B cell (primary cell): ENCODE measurements around the gene CERS6. TPM values are rescaled to one million over a fixed set of nuclear protein-coding genes. Genes with fewer than 3 reads are reported as not detected.

ENCODE experiments used
- ATAC-seq: fragments of 200-7000 bp; cut with Tn5 transposase; one replicate; pipeline ENCODE4 v1.10.0; 2021; ENCODE audit warnings: low read depth, mild to moderate bottlenecking, moderate number of reproducible peaks, moderate library complexity
- CTCF ChIA-PET: fragments of 350-600 bp; sonication (Branson Sonifier 250); formaldehyde crosslinking; loops from one replicate; lab custom pipeline; 2021; ENCODE audit warnings: antibody characterized with exemption, inconsistent platforms; lab: Charles Lee
- POLR2A ChIA-PET: fragments of 350-600 bp; sonication (Branson Sonifier 250); formaldehyde crosslinking; loops from one replicate; lab custom pipeline; 2021; ENCODE audit warnings: antibody characterized with exemption; lab: Charles Lee
- DNase-seq: peaks from one replicate; pipeline ENCODE4 v3.0.0; 2013
- H2AFZ ChIP-seq: 2 replicates; pipeline ENCODE4 v1.6.1; 2012; ENCODE audit warnings: mild to moderate bottlenecking, low read depth, low read length; ENCODE audit not compliant: insufficient read depth, poor library complexity, severe bottlenecking
- H3K27ac ChIP-seq, 2 donors: 1 replicate in 1 of 2; 2 replicates in 1 of 2; pipeline ENCODE4 v1.5.1; 2012 to 2013; ENCODE audit warnings: low read length in 2 of 2, mild to moderate bottlenecking in 2 of 2, moderate library complexity in 1 of 2
- H3K27me3 ChIP-seq, 4 experiments: fragments of 200-600 bp in 1 of 4; sonication (generic) in 1 of 4; replicated peaks in 1 of 4; 1 replicate in 2 of 4; 2 replicates in 2 of 4; pipeline versions ENCODE4 v1.6.1 to v1.7.0; 2013 to 2016; ENCODE audit warnings: low read length in 3 of 4, mild to moderate bottlenecking in 2 of 4, mixed read lengths in 1 of 4, moderate library complexity in 1 of 4; ENCODE audit not compliant: insufficient read depth in 4 of 4, control insufficient read depth in 3 of 4; ENCODE audit errors: control extremely low read depth in 1 of 4
- H3K36me3 ChIP-seq, 2 experiments: replicated peaks in 1 of 2; 1 replicate in 1 of 2; 2 replicates in 1 of 2; pipeline versions ENCODE4 v1.6.1 to v1.7.1; 2013; ENCODE audit warnings: low read length in 1 of 2; ENCODE audit not compliant: insufficient read depth in 2 of 2, control insufficient read depth in 1 of 2; ENCODE audit errors: control extremely low read depth in 1 of 2, extremely low read depth in 1 of 2
- H3K4me1 ChIP-seq, 2 donors: fragments of 200-600 bp in 1 of 2; sonication (generic) in 1 of 2; 1 replicate in 1 of 2; 2 replicates in 1 of 2; pipeline versions ENCODE4 v1.5.1 to v1.6.1; 2013 to 2017; ENCODE audit warnings: low read length in 2 of 2; ENCODE audit not compliant: control insufficient read depth in 2 of 2, insufficient read depth in 2 of 2
- H3K4me2 ChIP-seq: replicated peaks from 2 replicates; pipeline ENCODE3; 2012; ENCODE audit warnings: mild to moderate bottlenecking, low read depth, low read length; ENCODE audit not compliant: poor library complexity, severe bottlenecking
- H3K4me3 ChIP-seq, 5 experiments: fragments of 200-600 bp in 1 of 5; sonication (generic) in 1 of 5; 1 replicate in 3 of 5; 2 replicates in 2 of 5; pipeline versions ENCODE4 v1.5.1 to v1.7.0; 2011 to 2016; ENCODE audit warnings: low read length in 4 of 5, mild to moderate bottlenecking in 4 of 5, low read depth in 2 of 5, control low read depth in 1 of 5, moderate library complexity in 1 of 5; ENCODE audit not compliant: insufficient read depth in 1 of 5; ENCODE audit errors: control extremely low read depth in 1 of 5, extremely low read depth in 1 of 5
- H3K79me2 ChIP-seq: fragments of 200-600 bp; sonication (generic); one replicate; pipeline ENCODE4 v1.6.0; 2016; ENCODE audit warnings: low read length; ENCODE audit not compliant: control insufficient read depth, insufficient read depth
- H3K9ac ChIP-seq: fragments of 200-600 bp; sonication (generic); 2 replicates; pipeline ENCODE4 v1.6.1; 2017; ENCODE audit warnings: mild to moderate bottlenecking, low read length, moderate library complexity
- H3K9me3 ChIP-seq, 3 donors: one replicate each; pipeline versions ENCODE4 v1.6.1 to v1.7.1; 2013; ENCODE audit warnings: low read length in 2 of 3; ENCODE audit not compliant: control insufficient read depth in 2 of 3, insufficient read depth in 1 of 3; ENCODE audit errors: control extremely low read depth in 1 of 3
- H4K20me1 ChIP-seq: 2 replicates; pipeline ENCODE4 v1.6.0; 2012; ENCODE audit warnings: mild to moderate bottlenecking, low read length; ENCODE audit not compliant: insufficient read depth, control insufficient read depth, poor library complexity, severe bottlenecking
- H3K27ac Mint-ChIP-seq: one replicate; pipeline ENCODE4 v1.8.0; 2021; ENCODE audit warnings: mixed read lengths
- H3K27me3 Mint-ChIP-seq: one replicate; pipeline ENCODE4 v1.8.0; 2021; ENCODE audit warnings: mixed read lengths
- H3K4me1 Mint-ChIP-seq: one replicate; pipeline ENCODE4 v1.8.0; 2021; ENCODE audit warnings: mixed read lengths
- H3K4me3 Mint-ChIP-seq: one replicate; pipeline ENCODE4 v1.8.0; 2021; ENCODE audit warnings: mixed read lengths
- H3K9me3 Mint-ChIP-seq: one replicate; pipeline ENCODE4 v1.8.0; 2022; ENCODE audit warnings: mixed read lengths; ENCODE audit not compliant: insufficient read depth
- CTCF ChIP-seq: fragments of 200-600 bp; IDR thresholded peaks from one replicate; pipeline ENCODE4 v1.8.0; 2022; ENCODE audit warnings: antibody characterized with exemption, mild to moderate bottlenecking
- EZH2 ChIP-seq: IDR thresholded peaks from 2 replicates; pipeline ENCODE4 v1.6.1; 2012; ENCODE audit warnings: borderline replicate concordance, low read depth, mild to moderate bottlenecking, moderate library complexity, low read length; ENCODE audit not compliant: insufficient read depth, poor library complexity, severe bottlenecking
- WGBS: methylation state at CpG from one replicate; pipeline ENCODE4 v1.1.5; 2013; ENCODE audit warnings: missing lambda C conversion rate; ENCODE audit not compliant: insufficient coverage; 5-methylcytosine and 5-hydroxymethylcytosine counted together
- intact Hi-C: fragments of 100-400 bp; cut with micrococcal nuclease; formaldehyde crosslinking; loops from one replicate; pipeline ENCODE4 v1.10.0; 2022
- polyA plus RNA-seq: library from polyadenylated mRNA; depleted of rRNA; stranded (reverse); fragments of >200 nt; gene quantifications from 2 replicates; pipeline ENCODE4 v1.2.3, GENCODE V29; 2012
- total RNA-seq, 2 donors: library from RNA; stranded (reverse); fragments of 120-200 nt in 1 of 2; gene quantifications; 1 replicate in 1 of 2; 2 replicates in 1 of 2; pipeline versions ENCODE4 v1.2.3 to v1.2.4, GENCODE V29; 2013 to 2022

The CERS6 gene
- total and polyA plus RNA-seq, 2 donors (not counting 1 experiment from before 2014, with no cell fraction given), result 2.2 to 5.5 TPM

GRCh38 chr2:168496906-168497305 is 40.8 kb downstream of the CERS6 start:
- H3K4me1 Mint-ChIP-seq, result peaks cover 9% of the 10 kb centered on the region
- 80% methylated on average over 1 of the region's 2 CpGs for WGBS
- peaks cover 0 to 1% (median 0%) of the 10 kb centered on the region in 3 donors for H3K9me3 ChIP-seq

GRCh38 chr2:168499500-168499899 is 43.4 kb downstream of the CERS6 start:
- no peak overlapping the region for H3K27ac ChIP-seq
- ChIA-PET POLR2A (no interaction called here), CTCF (no interaction called here)
- H3K4me2 ChIP-seq, result no peak overlapping the region
- H3K4me1 ChIP-seq, result no peaks in the 10 kb centered on the region
- Mint-ChIP-seq H3K9me3 (peaks cover 5% of the 10 kb centered on the region), H3K27ac (no peak overlapping the region), H3K4me3 (no peak overlapping the region), H3K27me3 (no peaks in the 10 kb centered on the region), H3K4me1 (peaks cover 12% of the 10 kb centered on the region)
- H2AFZ ChIP-seq, result no peak overlapping the region
- no peaks in the 10 kb centered on the region for H3K36me3 ChIP-seq
- peaks cover 1 to 9% (median 7%) of the 10 kb centered on the region in 3 donors for H3K9me3 ChIP-seq
- no peak overlapping the region for H3K9ac ChIP-seq
- peaks cover 86% of the 10 kb centered on the region for H3K79me2 ChIP-seq
- TF ChIP-seq EZH2 (no peak), CTCF (no peak)
- DNase-seq (no peak), ATAC-seq (no peak)
- intact Hi-C loops, result loop anchor here (10.0 kb wide), 1 partner anchor 55 kb away; no protein-coding TSS in a partner anchor
- 88% methylated on average over 2 of the region's 4 CpGs for WGBS
- H3K27me3 ChIP-seq, result no peaks in the 10 kb centered on the region
- H3K4me3 ChIP-seq, result no peak overlapping the region
- peaks cover 6% of the 10 kb centered on the region for H4K20me1 ChIP-seq

More at GRCh38 chr2:168496906-168497305, 40.8 kb downstream of the CERS6 start:
- ATAC-seq (no peak), DNase-seq (no peak)
- no peaks in the 10 kb centered on the region for H3K36me3 ChIP-seq
- H3K4me3 Mint-ChIP-seq, result no peak overlapping the region
- ChIA-PET CTCF (no interaction called here), POLR2A (no interaction called here)
- H3K27me3 ChIP-seq, result no peaks in the 10 kb centered on the region
- no peak overlapping the region for H3K27ac Mint-ChIP-seq
- no peaks in the 10 kb centered on the region for H3K4me1 ChIP-seq
- H3K79me2 ChIP-seq, result peaks cover 79% of the 10 kb centered on the region
- TF ChIP-seq EZH2 (no peak), CTCF (no peak)
- H4K20me1 ChIP-seq, result peaks cover 6% of the 10 kb centered on the region
- H3K27me3 Mint-ChIP-seq, result no peaks in the 10 kb centered on the region
- H3K9me3 Mint-ChIP-seq, result no peaks in the 10 kb centered on the region
- no peak overlapping the region for H3K4me3 ChIP-seq
- no peak overlapping the region for H2AFZ ChIP-seq
- no peak overlapping the region for H3K27ac ChIP-seq
- intact Hi-C loops, result loop anchor here (10.0 kb wide), 1 partner anchor 58 kb away; no protein-coding TSS in a partner anchor
- no peak overlapping the region for H3K4me2 ChIP-seq
- no peak overlapping the region for H3K9ac ChIP-seq
